GM19324 (cell line): Measurements from ENCODE around the gene ICAM1.
"Not testable (repeated sequence)": the region's sequence is repeated elsewhere in the genome, so short reads cannot be mapped to it uniquely, and the experiment has no call there.

Source experiments
- ATAC-seq: cut with Tn5 transposase; IDR thresholded peaks from one replicate; pipeline ENCODE4 v1.9.1; 2021; ENCODE audit warnings: mild to moderate bottlenecking, moderate library complexity; ENCODE audit not compliant: unreplicated experiment, low FRiP score

ICAM1 gene, protein sequence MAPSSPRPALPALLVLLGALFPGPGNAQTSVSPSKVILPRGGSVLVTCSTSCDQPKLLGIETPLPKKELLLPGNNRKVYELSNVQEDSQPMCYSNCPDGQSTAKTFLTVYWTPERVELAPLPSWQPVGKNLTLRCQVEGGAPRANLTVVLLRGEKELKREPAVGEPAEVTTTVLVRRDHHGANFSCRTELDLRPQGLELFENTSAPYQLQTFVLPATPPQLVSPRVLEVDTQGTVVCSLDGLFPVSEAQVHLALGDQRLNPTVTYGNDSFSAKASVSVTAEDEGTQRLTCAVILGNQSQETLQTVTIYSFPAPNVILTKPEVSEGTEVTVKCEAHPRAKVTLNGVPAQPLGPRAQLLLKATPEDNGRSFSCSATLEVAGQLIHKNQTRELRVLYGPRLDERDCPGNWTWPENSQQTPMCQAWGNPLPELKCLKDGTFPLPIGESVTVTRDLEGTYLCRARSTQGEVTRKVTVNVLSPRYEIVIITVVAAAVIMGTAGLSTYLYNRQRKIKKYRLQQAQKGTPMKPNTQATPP

DNA sequence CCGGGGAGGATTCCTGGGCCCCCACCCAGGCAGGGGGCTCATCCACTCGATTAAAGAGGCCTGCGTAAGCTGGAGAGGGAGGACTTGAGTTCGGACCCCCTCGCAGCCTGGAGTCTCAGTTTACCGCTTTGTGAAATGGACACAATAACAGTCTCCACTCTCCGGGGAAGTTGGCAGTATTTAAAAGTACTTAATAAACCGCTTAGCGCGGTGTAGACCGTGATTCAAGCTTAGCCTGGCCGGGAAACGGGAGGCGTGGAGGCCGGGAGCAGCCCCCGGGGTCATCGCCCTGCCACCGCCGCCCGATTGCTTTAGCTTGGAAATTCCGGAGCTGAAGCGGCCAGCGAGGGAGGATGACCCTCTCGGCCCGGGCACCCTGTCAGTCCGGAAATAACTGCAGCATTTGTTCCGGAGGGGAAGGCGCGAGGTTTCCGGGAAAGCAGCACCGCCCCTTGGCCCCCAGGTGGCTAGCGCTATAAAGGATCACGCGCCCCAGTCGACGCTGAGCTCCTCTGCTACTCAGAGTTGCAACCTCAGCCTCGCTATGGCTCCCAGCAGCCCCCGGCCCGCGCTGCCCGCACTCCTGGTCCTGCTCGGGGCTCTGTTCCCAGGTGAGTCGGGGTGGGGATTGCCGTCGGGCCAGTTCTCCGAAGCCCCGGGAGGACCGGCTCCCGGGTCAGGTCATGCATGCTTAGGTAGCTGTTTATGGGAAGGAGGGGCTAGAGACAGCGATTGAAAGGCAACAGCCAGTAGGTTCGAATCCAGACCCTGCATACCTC, at the start of gene ICAM1:
TSS of gene ICAM1 (plus strand) at position 505 of the 779 bp plus-strand sequence. CDS start at position 545, 40 bp downstream.
- ATAC-seq: peak; percentile 45

DNA sequence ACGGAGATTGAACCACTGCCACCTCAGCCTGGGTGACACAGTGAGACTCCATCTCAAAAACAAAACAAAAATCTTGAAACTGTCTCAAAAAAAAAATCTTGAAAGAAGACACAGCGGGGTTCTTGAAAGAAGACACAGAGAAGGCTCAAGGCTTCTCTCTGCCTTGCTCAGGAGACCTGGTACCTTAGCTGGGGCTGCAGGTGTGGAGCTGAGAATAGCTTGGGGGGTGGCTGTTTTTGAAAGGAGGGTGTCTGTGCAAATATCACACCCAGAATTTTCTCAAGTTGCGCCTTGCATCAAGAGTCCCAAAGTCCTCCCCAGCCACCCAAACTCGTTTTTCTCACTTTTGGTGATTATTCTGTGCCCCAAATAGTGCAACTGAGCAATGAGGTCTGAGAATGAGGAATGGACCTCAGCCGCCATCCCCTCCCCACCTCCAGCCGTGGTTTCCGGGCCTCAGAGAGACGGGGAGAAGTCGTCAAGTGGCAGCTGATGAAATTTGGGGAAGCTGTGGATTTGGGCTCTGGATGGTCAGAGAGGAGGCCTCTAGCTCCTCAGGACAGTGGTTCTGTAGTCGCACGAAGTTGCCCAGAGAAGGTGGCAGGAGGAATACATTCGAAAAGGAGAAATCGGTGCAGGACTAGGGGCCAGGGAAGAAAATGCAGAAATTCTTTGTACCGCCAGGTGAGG, 48.6 kb upstream of the ICAM1 start:
- no peak for ATAC-seq

GRCh38 chr19:10223488-10224213, 47.3 kb upstream of the ICAM1 start:
- no peak for ATAC-seq

GRCh38 chr19:10224337-10224736, 46.6 kb upstream of the ICAM1 start:
- ATAC-seq: no peak

GRCh38 chr19:10226021-10226375, 44.9 kb upstream of the ICAM1 start:
- ATAC-seq: no peak

DNA sequence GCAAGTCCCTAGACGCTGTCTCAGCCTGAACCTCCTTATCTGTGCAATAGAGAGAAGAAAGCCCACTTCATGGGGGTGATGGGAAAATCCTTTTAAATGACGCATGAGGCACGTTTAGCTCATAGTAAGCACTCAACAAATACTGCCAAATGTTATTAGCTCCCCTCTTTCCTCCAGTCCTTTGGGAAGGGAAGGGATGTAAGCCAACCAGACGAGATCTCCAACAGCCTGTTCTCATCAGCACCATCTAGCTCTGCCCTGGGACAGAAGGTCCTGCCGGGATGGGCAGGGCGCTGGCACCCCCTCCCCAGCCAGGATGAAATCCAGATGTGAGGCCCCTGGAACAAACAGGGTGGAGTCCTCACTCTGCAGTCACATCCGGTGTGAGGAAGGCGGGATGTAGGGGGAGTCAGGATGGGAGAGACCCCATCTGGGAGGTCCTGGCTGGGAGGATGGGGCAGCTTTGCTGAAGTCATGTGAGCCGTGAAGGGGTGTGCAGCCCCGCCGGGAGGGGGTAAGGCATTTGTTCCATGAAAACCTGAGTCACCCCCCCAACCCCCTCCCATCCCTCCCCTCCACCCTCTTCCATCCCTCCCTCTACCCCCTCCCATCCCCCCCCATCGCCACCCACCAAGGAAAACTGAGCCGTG, 44.4 kb upstream of the ICAM1 start:
- ATAC-seq: no peak

GRCh38 chr19:10227026-10227971, 43.6 kb upstream of the ICAM1 start:
- ATAC-seq: no peak

DNA sequence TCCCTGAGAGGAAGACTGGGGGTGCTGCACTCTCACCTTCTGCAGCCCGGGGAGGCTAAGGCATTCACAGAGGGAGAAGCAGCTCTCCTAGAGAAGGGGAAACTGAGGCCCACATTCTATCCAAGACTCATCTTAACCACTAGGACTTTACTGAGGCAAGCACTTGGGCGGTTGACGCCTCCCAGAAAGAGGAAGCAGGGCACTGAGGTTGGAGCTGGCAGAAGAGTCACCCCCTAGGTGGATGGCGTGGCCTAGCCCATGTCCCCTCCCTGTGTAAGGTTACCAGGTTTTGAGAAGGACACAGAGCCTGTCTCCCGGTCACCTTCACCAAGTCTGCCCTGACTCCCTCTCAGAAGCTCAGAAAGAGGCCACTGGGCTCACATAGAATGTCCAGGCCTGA, 42.5 kb upstream of the ICAM1 start:
- no peak for ATAC-seq

- no peak for ATAC-seq
Measured at GRCh38 chr19:10228920-10229319, 42.0 kb upstream of the ICAM1 start.

DNA sequence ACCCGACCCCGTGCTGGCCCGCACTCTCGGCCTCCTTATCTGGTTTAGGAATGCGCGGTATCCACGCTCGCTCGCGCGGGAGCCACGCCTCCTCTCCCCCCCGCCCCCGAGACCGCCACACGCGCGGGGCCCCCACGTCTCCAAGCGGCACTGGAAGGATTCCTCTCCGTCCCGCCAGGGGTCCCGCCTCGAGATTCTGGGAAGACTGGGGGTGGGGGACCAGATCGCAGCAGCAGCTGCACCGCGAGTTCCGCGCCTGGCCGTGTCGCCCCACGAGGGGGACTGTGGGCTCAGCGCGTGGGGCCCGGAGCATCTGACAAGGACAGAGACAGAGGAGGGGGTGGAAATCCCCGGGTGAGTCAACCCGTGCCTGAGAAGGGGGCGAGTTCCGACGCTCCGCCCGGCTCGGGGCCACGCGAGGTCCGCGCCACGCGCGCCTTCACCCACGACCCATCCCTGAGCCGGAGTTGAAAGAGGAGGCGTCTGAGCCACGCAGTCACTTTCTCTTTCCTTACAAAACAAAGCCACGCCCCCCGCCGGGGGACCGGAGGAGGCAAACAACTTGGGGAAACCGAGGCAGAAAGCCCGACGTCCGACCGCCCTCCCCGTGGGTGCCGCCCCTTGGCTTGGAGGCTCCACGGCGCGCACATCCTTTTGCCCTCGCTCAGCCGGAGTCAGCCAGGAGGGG, 40.6 kb upstream of the ICAM1 start:
- ATAC-seq: peak; percentile 9

- peak; percentile 49 for ATAC-seq
Measured at GRCh38 chr19:10230861-10231611, 39.9 kb upstream of the ICAM1 start, which contains the start of gene S1PR2. TSS of gene S1PR2 (minus strand) at chr19:10231331. CDS start at chr19:10224905, 6,426 bp downstream.

- no peak for ATAC-seq
Measured at GRCh38 chr19:10231612-10232228, 39.2 kb upstream of the ICAM1 start.

GRCh38 chr19:10233946-10234345, 37.0 kb upstream of the ICAM1 start:
- ATAC-seq: no peak

GRCh38 chr19:10235003-10235402, 35.9 kb upstream of the ICAM1 start:
- ATAC-seq: no peak

GRCh38 chr19:10235409-10235808, 35.5 kb upstream of the ICAM1 start:
- not testable (repeated sequence) for ATAC-seq

DNA sequence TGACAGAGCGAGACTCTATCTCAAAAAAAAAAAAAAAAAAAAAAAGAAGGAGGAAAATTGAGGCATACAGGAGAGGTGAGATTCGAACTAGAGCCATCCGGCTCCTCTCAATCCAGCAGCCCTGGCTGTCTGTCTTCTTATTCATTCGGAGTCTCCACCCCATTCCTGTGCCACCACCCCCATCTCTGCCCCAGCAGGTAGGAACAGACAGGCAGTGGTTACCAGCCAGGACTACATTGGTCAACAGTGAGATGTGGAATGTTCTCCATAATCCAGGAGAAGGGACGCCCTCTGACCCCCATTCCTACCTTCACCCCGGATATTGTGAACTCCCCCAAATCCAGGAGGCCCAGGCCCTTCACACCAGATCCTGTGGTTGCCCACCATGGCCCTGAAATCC, 33.2 kb upstream of the ICAM1 start:
- no peak for ATAC-seq
